Skeletal muscle cell (primary cell): Measurements from ENCODE around the gene SAMD5.

Source experiments
- DNase-seq: peaks from one replicate; pipeline ENCODE4 v3.0.0-alpha.2; 2010; ENCODE audit warnings: low read depth
- H3K4me3 ChIP-seq: 2 replicates; pipeline ENCODE4 v1.5.1; 2011; ENCODE audit warnings: low read depth, mild to moderate bottlenecking, control low read depth, low read length, moderate library complexity

SAMD5 gene

GRCh38 chr6:147560670-147561069 is 52.2 kb downstream of the SAMD5 start:
- no peak overlapping the region for H3K4me3 ChIP-seq
- DNase-seq, result no peak

DNA sequence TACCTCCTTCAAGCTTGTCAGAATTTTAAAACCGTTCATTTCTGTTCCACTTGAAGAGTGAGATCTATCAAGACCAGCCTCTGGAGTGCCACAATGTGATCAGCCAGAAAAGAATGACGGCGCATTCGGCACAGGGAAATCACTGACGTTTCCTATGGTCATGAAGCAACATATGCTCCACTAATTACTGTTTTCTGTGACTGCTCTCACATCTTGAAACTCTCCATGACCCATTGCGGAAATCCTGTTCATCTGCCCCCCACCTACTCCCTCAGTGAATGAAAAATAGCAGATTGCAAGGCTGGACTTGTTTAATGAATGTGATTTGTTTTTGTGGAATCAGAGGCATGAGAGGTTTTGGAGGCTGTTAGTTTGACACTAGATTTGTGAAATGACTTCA is 53.2 kb downstream of the SAMD5 start:
- DNase-seq, result no peak
- H3K4me3 ChIP-seq, result no peak overlapping the region

GRCh38 chr6:147563472-147563871 is 55.0 kb downstream of the SAMD5 start:
- no peak for DNase-seq
- H3K4me3 ChIP-seq, result no peak overlapping the region

DNA sequence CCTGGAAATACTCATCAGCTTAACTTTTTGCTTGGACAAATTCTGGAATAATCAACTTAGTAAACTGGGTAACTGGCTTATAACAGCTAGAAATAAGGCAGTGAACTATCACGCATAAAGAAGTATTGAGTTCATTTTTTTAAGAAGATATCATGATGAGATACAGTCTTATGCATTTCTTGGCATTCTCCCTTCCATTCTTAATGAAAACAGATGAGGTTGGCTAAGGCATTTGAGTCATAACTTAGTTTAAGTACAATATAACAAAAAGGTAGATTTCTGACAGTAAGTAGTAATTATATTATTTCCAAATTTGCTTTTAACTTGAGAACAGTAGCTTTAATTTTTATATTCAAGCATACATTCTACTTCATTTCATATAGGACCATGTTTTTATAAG is 56.1 kb downstream of the SAMD5 start:
- no peak overlapping the region for H3K4me3 ChIP-seq
- DNase-seq, result no peak

GRCh38 chr6:147566244-147566898 is 57.9 kb downstream of the SAMD5 start:
- no peak overlapping the region for H3K4me3 ChIP-seq
- no peak for DNase-seq

DNA sequence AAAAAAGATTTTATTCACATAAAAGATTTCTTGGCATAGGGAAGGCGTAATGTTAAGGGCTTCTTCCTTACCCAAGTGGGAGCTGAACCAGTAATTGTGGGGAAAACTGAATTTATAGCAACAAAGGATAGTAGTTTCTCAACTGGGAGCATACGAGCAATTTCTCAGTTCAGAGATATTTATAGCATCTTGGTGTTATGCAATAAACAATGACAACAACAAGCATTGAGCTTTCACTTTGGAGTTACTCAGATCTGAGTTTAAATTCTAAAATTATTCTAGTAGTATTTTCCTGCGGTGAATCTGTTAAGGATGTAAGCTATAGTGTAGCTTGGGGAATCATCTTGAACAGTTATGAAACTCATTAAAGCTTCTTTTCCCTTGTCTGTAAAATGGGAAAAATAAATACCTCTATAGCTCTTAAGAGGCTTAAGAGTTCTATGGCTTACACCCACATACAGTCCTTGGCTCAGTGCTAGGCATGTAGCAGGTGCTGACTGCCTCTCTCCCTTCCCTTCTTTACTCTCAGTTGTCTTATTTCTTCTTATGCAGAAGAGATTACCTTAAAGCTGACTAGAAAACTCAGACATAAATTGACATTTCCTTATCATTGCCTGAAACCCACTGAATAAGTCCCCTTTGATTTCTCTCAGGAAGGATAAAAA is 58.8 kb downstream of the SAMD5 start:
- no peak overlapping the region for H3K4me3 ChIP-seq
- no peak for DNase-seq

GRCh38 chr6:147569788-147570187 is 61.3 kb downstream of the SAMD5 start:
- no peak for DNase-seq

GRCh38 chr6:147570681-147571080 is 62.2 kb downstream of the SAMD5 start:
- H3K4me3 ChIP-seq, result no peak overlapping the region
- DNase-seq, result no peak

More at GRCh38 chr6:147569788-147570187, 61.3 kb downstream of the SAMD5 start:
- no peak overlapping the region for H3K4me3 ChIP-seq

GRCh38 chr6:147577488-147577887 is 69.0 kb downstream of the SAMD5 start:
- no peak overlapping the region for H3K4me3 ChIP-seq
- no peak for DNase-seq

GRCh38 chr6:147578159-147578558 is 69.7 kb downstream of the SAMD5 start:
- no peak for DNase-seq
- H3K4me3 ChIP-seq, result no peak overlapping the region

- DNase-seq, result no peak
- H3K4me3 ChIP-seq, result no peak overlapping the region
Measured at GRCh38 chr6:147578883-147579282, 70.4 kb downstream of the SAMD5 start.

DNA sequence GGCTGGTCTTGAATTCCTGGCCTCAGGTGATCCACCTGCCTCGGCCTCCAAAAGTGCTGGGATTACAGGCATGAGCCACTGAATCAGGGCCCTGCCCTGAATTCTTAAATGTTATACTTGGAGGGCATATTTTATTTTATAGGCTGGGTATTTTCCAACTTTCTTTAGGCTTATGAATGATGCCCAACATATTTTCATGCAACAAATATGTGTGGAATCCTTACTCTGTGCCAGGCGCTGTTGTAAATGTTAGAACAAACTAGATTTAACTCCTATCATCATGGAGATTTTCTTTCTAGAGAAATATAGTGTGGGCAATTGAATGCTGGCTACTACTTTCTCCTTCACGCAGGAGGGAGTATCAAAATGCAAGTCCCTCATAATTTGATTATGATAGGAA is 71.2 kb downstream of the SAMD5 start:
- no peak overlapping the region for H3K4me3 ChIP-seq
- no peak for DNase-seq

GRCh38 chr6:147582991-147583390 is 74.5 kb downstream of the SAMD5 start:
- no peak overlapping the region for H3K4me3 ChIP-seq
- no peak for DNase-seq

DNA sequence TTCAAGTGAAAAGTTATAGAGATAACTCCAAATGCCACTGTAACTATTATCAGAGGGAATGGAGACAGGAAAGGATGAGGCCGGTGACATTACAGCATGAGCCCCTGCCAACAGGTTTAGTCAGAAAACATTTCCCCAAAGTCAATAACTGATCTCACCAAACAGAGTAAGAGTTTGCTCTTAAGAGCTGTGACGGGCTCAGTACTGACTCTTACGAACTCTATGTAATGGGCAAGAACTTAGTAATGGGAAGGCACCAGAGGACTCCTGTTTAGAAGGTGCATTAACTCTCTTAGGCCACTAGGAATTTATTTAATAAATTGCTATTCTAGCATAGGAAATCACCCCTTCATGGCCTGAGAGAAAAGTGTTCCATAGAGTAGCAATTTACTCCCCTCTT is 76.8 kb downstream of the SAMD5 start:
- no peak for DNase-seq
- H3K4me3 ChIP-seq, result no peak overlapping the region

- no peak overlapping the region for H3K4me3 ChIP-seq
- no peak for DNase-seq
Measured at GRCh38 chr6:147586044-147586443, 77.6 kb downstream of the SAMD5 start.

GRCh38 chr6:147587907-147588306 is 79.4 kb downstream of the SAMD5 start:
- H3K4me3 ChIP-seq, result no peak overlapping the region
- DNase-seq, result no peak

- DNase-seq, result no peak
- H3K4me3 ChIP-seq, result no peak overlapping the region
Measured at GRCh38 chr6:147588469-147588868, 80.0 kb downstream of the SAMD5 start.

DNA sequence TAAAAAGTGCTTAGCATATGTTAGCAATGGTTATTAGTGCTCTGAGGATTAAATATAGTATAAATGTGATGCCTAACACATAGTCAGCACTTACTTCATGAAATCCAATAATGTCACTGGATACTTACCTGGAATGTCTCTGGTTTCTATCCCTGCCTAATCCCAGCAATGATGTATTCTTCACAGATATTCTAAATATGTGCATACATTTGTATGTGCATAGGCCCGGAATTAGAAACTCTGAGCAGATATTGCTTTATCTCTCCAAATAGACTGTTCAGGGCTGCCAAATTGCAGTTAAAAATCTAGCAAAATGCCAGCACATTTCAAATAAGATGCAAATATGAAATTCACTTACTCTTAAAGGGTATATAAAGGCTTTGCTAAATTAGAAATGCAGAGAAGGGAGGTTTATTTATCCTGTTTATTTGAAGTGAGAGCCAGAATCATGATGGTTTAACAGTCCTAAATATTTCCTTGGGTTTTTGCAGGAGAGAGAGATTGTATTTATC is 81.3 kb downstream of the SAMD5 start:
- DNase-seq, result no peak
- no peak overlapping the region for H3K4me3 ChIP-seq

DNA sequence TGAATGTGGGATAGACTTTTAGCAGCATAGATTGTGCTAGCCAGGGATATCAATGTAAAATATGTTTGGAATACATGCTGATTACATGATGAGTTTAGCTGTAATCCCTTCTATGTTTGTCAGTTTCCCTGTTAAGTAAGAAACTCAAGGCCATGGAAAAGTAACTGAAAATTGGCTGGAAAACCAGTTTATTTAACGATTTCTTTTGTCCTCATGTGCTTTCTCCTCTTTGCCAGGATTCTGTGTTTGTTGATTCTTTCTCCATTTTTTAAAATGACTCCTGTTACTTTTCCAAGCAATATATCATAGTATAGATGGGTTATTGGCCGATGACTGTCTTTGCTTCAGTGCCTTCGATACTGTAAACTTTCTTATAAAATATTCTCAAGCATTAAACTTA is 87.5 kb downstream of the SAMD5 start:
- no peak for DNase-seq

GRCh38 chr6:147603392-147604081 is 95.0 kb downstream of the SAMD5 start:
- no peak for DNase-seq
- no peak overlapping the region for H3K4me3 ChIP-seq

More for the DNA sequence above, 87.5 kb downstream of the SAMD5 start:
- no peak overlapping the region for H3K4me3 ChIP-seq

- H3K4me3 ChIP-seq, result no peak overlapping the region
- DNase-seq, result no peak
Measured at GRCh38 chr6:147604373-147604772, 95.9 kb downstream of the SAMD5 start.
